Activated naive CD4-positive, alpha-beta T cell treated with anti-CD3 and anti-CD28 coated beads, Interleukin-2, amount 50 U/mL, for 24 hours (primary cell): ENCODE measurements around the gene EPHA2.

ENCODE experiments used
- H3K27ac Mint-ChIP-seq: one replicate; pipeline ENCODE4 v1.8.0; 2021; ENCODE audit warnings: mild to moderate bottlenecking, mixed read lengths
- H3K27me3 Mint-ChIP-seq: one replicate; pipeline ENCODE4 v1.8.0; 2021; ENCODE audit warnings: mixed read lengths
- H3K36me3 Mint-ChIP-seq: one replicate; pipeline ENCODE4 v1.8.0; 2021; ENCODE audit warnings: mixed read lengths
- H3K4me1 Mint-ChIP-seq: one replicate; pipeline ENCODE4 v1.8.0; 2021; ENCODE audit warnings: mixed read lengths
- H3K4me3 Mint-ChIP-seq: one replicate; pipeline ENCODE4 v1.8.0; 2021; ENCODE audit warnings: mild to moderate bottlenecking, mixed read lengths
- H3K9me3 Mint-ChIP-seq: one replicate; pipeline ENCODE4 v1.8.0; 2021; ENCODE audit warnings: mixed read lengths

The EPHA2 gene

DNA sequence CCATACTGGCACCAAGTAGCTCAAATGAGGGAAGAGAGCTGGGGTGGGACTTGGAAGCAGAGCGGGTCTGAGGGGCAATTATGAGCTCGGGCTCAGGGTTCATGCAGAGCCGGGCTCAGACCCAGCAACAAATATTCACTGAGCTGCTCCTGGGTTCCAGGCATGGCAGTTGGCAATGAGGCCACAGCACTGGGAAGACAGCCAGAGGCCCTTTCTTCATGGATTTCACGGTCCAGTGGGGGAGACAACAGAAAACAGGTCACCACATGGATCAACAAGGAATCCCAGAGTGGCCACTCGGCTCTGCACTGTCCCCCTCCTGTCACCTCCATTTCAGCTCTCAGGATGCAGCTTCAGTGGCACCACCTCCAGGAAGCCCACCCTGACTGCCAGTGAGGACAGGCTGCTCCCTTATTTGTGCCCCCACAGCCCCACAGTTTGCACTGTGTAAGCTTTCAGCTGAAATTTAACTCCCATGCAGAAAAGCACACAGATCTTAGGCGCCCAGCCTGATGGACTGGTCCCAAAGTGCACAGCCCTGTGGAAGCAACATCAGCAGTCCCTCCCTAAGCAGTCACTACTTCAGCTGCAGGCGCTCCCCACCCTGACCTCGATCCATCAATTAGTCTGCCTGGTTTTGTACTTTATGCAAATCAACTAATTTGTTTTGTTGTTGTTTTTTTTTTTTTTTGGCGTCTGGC is 34.2 kb upstream of the EPHA2 start:
- Mint-ChIP-seq H3K4me1 (no peaks in the 10 kb centered on the region), H3K27ac (no peak overlapping the region), H3K36me3 (no peaks in the 10 kb centered on the region), H3K27me3 (peaks cover 4% of the 10 kb centered on the region), H3K4me3 (no peak overlapping the region), H3K9me3 (no peaks in the 10 kb centered on the region)

DNA sequence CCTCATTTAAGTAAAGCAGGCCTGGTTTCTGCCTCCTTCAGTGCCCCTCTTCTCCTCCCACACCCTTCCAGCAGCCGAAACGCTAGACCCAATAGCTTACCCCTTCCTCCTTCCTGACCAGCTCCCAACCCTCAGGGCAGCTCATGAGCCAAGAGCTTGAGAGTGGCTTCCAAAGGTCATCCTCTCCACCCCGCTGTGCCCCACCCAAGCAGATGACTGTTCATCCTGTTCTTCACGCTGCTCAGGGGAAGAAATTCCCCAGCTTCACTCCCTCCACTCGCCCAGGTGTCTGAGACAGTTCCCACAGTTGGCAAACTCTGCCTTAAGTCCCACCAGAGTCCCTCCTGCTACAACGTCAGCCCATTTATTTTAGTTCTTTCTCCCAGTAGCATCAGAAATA is 33.1 kb upstream of the EPHA2 start:
- H3K27ac Mint-ChIP-seq, result no peak overlapping the region
- no peak overlapping the region for H3K4me3 Mint-ChIP-seq
- peaks cover 4% of the 10 kb centered on the region for H3K27me3 Mint-ChIP-seq
- no peaks in the 10 kb centered on the region for H3K9me3 Mint-ChIP-seq
- H3K4me1 Mint-ChIP-seq, result no peaks in the 10 kb centered on the region
- no peaks in the 10 kb centered on the region for H3K36me3 Mint-ChIP-seq

DNA sequence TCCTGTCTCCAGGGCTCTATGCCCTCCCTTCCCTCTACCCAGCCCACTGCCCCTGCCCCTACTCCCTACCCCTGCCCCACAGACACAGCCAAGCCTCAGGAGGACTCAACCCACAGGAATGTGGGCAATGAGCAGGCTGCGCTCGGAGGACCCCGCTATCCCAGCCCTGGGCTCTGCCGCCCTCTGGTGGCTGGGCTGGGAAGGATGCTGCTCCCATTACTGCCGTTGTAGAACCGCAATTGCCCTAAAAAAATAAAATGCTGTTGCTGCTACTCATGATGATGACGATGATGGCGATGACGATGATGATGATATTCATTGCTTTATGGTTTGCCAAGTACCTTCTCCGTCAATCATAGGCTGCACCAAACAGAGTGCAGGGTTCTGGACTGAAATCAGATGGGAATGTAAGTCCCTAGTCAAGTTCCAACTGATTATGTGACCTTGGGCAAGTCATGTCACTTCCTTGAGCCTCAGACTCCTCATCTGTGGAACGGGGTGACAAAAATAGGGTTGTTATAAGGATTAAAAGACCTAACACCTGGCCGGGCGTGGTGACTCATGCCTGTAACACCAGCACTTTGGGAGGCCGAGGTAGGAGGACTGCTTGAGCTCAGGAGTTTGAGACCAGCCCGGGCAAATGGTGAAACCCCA is 32.0 kb upstream of the EPHA2 start:
- H3K36me3 Mint-ChIP-seq, result no peaks in the 10 kb centered on the region
- H3K27me3 Mint-ChIP-seq, result peaks cover 4% of the 10 kb centered on the region
- H3K27ac Mint-ChIP-seq, result no peak overlapping the region
- H3K9me3 Mint-ChIP-seq, result no peaks in the 10 kb centered on the region
- no peak overlapping the region for H3K4me3 Mint-ChIP-seq
- H3K4me1 Mint-ChIP-seq, result no peaks in the 10 kb centered on the region

DNA sequence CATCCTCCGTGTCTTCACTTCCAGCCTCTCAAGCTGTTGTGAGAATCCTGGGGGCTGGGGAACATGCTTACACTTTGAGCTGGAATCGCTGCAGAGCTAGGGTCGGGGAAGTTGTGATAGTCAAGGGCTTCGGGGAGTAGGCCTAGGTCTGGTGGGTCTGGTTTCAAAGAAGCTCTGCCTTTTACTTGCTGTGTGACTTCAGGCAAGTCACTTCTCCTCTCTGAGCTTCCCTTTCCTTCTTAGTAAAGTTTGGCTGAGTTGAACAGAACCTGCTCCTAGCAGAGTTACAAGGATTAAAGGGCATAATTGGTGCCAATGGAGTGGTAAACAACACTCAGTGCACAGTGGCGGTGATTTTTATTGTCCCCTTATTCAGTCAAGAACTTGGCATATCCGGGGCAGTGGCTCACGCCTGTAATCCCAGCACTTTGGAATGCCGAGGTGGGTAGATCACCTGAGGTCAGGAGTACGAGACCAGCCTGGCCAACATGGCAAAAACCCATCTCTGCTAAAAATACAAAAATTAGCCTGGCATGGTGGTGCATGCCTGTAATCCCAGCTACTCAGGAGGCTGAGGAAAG is 30.9 kb upstream of the EPHA2 start:
- H3K27me3 Mint-ChIP-seq, result peaks cover 4% of the 10 kb centered on the region
- no peaks in the 10 kb centered on the region for H3K9me3 Mint-ChIP-seq
- H3K27ac Mint-ChIP-seq, result no peak overlapping the region
- no peaks in the 10 kb centered on the region for H3K4me1 Mint-ChIP-seq
- H3K4me3 Mint-ChIP-seq, result no peak overlapping the region
- H3K36me3 Mint-ChIP-seq, result no peaks in the 10 kb centered on the region

DNA sequence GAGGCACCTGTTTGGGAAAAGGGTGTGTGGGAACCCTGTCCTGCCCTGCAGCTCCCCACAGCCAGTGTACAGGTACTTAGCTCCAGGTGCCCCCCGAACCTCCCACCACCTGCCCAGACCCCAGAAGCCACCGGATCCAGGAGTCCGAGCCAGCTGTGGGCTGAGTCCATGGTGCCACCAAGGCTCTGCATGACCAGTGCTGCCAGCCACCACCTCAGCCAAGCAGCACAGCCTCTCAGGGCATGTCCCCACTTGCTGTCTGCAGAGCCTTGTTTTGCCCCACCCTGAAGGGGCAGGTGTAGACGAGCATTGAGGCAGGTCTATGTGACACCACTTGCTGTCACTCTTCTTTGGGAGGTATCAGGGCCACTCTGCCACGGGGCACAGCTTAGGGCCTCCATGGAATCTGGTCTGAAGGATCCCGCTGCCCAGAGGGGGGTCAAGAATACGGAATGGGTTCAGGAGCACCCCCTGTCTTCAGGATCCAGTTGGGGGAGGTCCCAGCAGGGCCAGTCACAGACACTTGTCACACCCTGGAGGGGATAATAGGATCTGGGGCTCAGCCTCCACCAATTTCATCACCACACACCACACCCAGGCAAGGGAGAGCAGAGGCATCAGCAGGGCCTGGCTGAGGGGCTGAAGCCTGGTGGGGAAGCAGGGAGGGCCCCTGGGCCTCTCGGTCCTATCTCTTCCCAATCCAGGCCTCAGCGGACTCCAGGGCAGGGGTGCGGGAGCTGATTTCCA is 28.9 kb upstream of the EPHA2 start:
- Mint-ChIP-seq H3K27me3 (peaks cover 4% of the 10 kb centered on the region), H3K27ac (peak overlapping the region; percentile 68), H3K9me3 (no peaks in the 10 kb centered on the region), H3K4me1 (no peaks in the 10 kb centered on the region), H3K36me3 (no peaks in the 10 kb centered on the region), H3K4me3 (no peak overlapping the region)

DNA sequence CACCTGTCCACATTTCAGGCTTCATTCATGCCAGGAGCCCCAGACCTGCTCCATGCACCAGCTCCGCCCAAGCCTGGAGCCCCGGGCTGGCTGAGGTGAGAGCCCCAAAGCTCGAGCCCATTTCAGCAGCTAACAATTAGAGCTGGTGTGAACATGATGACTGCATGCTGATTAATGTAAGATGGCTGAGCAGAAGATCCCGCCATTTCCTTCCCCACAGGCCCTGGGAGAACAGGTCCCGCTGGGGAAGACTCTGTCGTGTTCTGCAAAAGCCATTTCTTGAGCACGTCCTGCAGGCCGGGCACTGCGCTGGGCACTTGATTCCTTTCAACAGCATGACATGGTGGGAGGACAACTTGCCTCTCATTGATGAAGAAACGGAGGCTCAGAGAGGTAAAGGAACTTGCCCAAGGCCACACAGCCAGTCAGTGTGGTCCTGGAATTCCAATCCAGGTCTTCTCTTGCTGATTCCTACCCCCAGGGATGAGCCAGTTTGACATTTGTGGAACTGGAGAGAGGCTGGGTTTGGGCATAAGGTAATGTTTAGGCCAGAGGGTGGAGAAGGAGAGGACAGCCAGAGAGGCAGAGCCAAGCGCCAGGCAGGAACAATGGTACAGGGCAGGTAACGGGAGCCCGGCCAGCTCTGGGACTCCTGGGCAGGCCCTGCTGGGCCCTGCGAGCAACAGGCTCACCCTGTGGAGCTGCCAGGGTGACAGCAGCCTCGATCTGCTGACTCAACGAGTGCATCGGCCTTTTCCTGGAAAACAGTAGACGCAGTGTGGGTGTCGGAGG is 28.1 kb upstream of the EPHA2 start:
- no peaks in the 10 kb centered on the region for H3K4me1 Mint-ChIP-seq
- H3K27me3 Mint-ChIP-seq, result peaks cover 2% of the 10 kb centered on the region
- no peak overlapping the region for H3K27ac Mint-ChIP-seq
- no peaks in the 10 kb centered on the region for H3K9me3 Mint-ChIP-seq
- no peaks in the 10 kb centered on the region for H3K36me3 Mint-ChIP-seq
- H3K4me3 Mint-ChIP-seq, result no peak overlapping the region

DNA sequence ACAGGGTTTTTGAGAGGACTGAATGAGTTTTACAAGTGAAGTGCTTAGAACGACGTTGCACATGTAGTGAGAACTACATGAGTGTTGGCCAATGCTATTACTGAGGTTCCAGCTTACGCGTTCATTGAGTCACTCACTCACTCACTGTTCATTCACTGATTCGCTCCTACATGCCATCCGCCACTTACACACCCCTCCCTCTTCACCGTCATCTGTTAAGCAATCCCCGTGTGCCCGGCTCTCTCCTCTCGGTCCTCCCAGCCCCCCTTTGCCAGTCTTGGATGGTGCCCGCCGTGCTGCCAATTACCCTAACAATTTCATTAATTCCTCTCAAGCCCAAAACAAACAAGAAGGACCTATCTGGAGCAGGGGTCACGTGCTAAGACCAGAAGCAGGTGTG is 27.3 kb upstream of the EPHA2 start:
- Mint-ChIP-seq H3K4me1 (no peaks in the 10 kb centered on the region), H3K36me3 (no peaks in the 10 kb centered on the region), H3K27me3 (no peaks in the 10 kb centered on the region), H3K9me3 (no peaks in the 10 kb centered on the region), H3K27ac (no peak overlapping the region), H3K4me3 (no peak overlapping the region)

DNA sequence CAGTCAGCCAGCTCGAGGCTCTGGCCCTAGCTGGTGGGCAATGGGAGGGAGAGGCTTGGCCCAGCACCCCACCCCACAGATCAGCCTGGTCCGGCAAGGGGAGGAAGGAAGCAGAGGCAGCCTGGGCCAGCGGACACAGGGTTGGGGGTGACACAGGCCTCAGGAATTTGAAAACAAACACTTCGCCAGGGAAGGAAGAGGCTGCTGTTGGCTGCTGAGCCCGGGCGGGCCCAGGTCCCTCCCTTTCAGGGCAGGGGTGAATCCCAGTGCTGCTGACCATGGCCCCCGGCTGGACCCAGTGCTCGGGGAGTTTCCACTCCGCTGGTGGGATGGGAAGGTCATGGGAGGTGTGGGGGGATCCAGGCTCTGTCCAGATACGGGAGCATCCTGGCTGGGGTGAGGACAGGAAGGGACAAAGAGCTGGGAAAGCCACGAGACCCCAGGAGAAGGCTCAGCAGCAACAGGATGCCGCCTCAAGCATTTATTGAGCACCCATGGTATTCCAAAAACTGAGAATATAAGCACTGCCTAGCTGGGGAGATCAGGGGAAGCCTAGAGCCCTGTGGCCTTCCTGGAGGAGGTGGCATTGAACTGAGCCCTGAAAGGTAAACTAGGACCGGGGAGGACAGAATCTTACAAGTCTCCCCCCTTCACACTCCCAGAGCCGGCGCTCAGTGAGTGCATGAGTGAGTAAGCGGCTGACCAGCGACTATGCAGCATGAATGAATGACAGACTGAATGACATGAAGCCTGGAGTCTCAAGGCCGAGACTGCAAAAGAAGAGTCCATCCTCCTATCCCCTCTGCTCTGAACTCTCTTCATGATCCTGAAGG is 26.2 kb upstream of the EPHA2 start:
- Mint-ChIP-seq H3K36me3 (no peaks in the 10 kb centered on the region), H3K27me3 (no peaks in the 10 kb centered on the region), H3K4me1 (no peaks in the 10 kb centered on the region), H3K9me3 (no peaks in the 10 kb centered on the region), H3K27ac (no peak overlapping the region), H3K4me3 (no peak overlapping the region)

DNA sequence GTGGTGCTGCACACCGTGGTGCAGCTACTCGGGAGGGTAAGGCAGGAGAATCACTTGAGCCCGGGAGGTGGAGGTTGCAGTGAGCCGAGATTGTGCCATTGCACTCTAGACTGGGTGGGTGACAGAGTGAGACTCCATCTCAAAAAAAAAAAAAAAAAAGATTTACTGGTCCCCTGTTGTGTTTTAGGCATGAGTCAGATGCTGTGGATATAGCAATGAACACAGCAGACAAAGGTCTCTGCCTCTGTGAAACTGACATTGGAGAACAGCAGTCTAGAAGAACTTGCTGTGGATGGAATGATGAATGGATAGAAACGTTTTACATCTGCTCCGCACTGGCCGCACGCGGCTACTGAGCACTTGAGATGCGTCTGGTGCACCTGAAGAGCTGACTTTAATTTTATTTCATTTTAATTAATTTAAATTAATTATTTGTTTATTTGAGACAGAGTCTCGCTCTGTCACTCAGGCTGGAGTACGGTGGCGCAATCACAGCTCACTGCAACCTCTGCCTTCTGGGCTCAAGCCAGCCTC is 24.5 kb upstream of the EPHA2 start:
- Mint-ChIP-seq H3K27ac (no peak overlapping the region), H3K4me1 (no peaks in the 10 kb centered on the region), H3K9me3 (no peaks in the 10 kb centered on the region), H3K27me3 (no peaks in the 10 kb centered on the region), H3K36me3 (no peaks in the 10 kb centered on the region), H3K4me3 (no peak overlapping the region)

DNA sequence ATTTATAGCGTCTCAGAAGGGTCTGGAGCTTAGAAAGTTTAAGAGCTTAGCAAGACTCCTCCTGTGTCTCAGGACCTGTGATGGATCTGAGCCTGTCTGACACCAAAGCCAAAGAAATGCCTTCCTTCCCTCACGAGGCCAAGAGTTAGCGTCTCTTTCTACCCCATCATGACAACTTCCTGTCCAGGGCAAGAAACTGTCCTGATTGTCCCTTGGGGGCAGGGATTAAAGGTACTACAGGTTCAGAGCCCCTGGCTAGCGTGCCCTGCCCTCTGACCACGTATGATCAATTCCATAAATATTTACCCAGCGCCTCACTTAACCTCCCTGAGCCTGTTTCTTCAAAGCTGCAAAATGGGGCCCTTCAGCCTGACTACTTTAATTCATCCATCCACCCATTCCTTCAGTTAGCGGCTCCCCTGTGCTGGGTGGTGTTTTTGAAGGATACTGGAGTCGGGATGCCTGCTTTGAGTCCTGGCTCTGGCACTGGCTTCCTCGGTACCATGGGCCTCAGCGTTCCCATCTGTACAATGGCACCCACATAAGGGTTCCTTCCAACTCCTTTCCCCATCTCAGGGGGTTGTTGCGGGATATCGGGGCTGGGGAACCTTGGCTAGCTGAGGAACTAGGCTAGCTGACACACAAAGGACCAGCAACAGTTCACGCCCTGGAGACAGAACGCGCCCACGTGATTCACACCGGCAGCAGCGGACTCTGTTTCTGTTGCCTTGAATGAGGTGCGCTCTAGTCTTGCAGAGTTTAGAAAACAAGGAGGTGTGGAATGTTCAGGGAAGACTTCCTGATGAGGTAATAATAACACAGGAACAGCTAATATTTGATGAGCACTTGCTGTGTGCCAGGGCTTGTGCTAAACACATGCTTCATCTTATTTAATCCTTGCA is 23.0 kb upstream of the EPHA2 start:
- Mint-ChIP-seq H3K27me3 (no peaks in the 10 kb centered on the region), H3K4me3 (no peak overlapping the region), H3K4me1 (no peaks in the 10 kb centered on the region), H3K36me3 (no peaks in the 10 kb centered on the region), H3K27ac (no peak overlapping the region), H3K9me3 (no peaks in the 10 kb centered on the region)

DNA sequence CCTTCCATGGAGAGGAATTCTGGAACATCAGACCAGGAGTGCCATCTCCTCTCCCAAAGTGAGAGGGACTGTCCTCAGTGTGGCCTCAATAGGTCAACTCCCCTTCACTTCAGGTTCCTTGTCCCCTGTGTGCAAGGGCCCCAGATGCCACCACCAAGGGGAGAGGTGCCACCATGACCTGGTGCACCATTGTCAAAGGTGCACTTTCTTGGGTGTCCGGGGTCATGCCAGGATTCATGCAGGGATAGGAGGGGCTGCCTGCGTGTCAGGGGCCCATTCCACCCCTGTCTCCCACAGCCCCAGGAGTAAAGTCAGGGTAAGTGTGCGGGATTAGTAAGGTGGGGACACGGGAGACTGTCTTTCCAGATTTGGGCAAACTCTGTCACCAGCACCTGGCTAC is 21.4 kb upstream of the EPHA2 start:
- Mint-ChIP-seq H3K27ac (peak overlapping the region; percentile 20), H3K4me3 (no peak overlapping the region), H3K9me3 (no peaks in the 10 kb centered on the region), H3K36me3 (no peaks in the 10 kb centered on the region), H3K4me1 (no peaks in the 10 kb centered on the region), H3K27me3 (no peaks in the 10 kb centered on the region)

DNA sequence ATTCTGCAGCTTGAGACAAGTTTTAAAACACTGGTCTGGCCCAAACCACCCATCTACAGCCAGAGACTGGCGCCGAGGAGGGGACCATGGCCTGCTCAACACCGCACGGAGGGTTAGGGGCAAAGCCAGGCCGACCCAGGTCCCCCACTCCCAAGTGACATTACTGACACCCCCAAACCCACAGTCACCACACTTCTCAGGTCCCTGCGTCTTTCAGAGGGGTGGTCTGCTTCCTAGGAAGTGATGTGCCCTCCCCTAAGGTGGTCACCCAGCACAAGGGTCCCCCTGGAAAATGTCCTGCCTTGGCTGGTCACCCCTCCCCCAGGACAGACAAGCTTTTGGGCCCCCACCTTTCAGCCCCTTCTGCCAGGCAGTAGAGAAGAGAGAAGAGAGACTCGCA is 20.8 kb upstream of the EPHA2 start:
- Mint-ChIP-seq H3K4me1 (no peaks in the 10 kb centered on the region), H3K4me3 (no peak overlapping the region), H3K36me3 (no peaks in the 10 kb centered on the region), H3K9me3 (no peaks in the 10 kb centered on the region), H3K27ac (no peak overlapping the region), H3K27me3 (no peaks in the 10 kb centered on the region)

DNA sequence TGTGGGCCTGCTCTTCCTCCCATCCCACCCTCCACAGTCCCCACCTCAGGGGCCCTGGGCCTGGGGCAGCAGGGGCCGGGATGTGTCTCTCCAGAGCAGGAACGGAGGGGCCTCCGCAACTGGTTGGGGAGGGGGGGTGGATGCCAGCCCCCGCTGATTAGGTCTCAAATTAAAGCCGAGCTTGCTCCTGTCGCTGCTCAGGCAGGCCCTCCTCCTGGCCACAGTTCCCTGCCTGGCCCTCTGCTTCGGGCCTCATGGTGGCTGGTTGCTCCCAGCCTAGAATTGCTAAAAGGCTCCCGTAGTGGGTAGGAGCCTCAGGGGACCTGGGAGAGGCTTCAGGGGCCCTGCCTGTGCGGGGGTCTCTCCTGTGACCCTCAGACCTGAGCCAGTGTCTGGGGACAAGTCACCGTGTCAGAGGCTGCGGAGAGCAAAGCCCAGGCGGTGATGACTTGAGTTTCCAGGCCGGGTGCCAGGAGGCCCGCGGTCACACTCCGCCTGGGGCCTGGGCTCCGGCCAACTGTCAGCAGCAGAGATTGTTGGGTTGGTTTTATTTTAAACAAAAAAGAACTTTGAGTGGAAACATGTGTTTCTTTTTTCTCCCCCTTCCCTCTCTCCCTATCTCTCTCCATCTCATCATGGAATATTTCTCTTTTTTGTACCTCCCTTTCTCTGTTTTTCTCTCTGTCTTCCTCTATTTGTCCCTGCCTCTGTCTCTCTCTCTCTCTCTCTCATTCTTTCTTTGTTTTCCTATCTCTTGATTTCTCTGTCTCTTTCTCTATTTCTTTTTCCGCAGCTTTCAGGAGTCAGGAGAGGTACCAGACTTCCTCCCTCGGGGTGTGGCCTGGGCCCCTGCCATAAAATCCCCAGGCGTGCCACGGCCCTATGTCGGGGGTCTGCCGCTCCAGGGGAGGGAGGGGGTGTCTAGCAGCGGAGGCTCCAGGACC is 20.0 kb upstream of the EPHA2 start:
- H3K27ac Mint-ChIP-seq, result peak overlapping the region; percentile 20
- no peaks in the 10 kb centered on the region for H3K9me3 Mint-ChIP-seq
- no peaks in the 10 kb centered on the region for H3K27me3 Mint-ChIP-seq
- no peaks in the 10 kb centered on the region for H3K4me1 Mint-ChIP-seq
- H3K4me3 Mint-ChIP-seq, result no peak overlapping the region
- no peaks in the 10 kb centered on the region for H3K36me3 Mint-ChIP-seq
